Stimulated activated CD8-positive, alpha-beta memory T cell treated with anti-CD3 and anti-CD28 coated beads, Interleukin-12 subunit alpha, Interleukin-12 subunit beta, amount 100 ng/mL, for 24 hours (primary cell): ENCODE data around the gene LRIG1.
A peak's percentile ranks its signal among the peaks of the same experiment; 100 is the strongest.

ENCODE experiments used
- DNase-seq: peaks from one replicate; pipeline ENCODE4 v3.0.0-alpha.2; 2020; ENCODE audit errors: extremely low read depth

Gene LRIG1

GRCh38 chr3:66500576-66501482, at the start of gene LRIG1:
LRIG1 (minus strand) TSS chr3:66501022; CDS start chr3:66500407, 615 bp downstream.
- peak; percentile 99 for DNase-seq

- no peak for DNase-seq
These were observed 44.0 kb upstream of the LRIG1 start for GRCh38 chr3:66544619-66545429.

GRCh38 chr3:66542153-66542552, 41.3 kb upstream of the LRIG1 start:
- DNase-seq = no peak

- DNase-seq = no peak
These were observed 38.7 kb upstream of the LRIG1 start for GRCh38 chr3:66539466-66539989.

- DNase-seq = no peak
These were observed 37.6 kb upstream of the LRIG1 start for GRCh38 chr3:66538390-66538789.

- no peak for DNase-seq
These were observed 36.9 kb upstream of the LRIG1 start for GRCh38 chr3:66537735-66538134.

GRCh38 chr3:66536791-66537190, 36.0 kb upstream of the LRIG1 start:
- no peak for DNase-seq

- no peak for DNase-seq
These were observed 33.6 kb upstream of the LRIG1 start for GRCh38 chr3:66534304-66534845.

- no peak for DNase-seq
These were observed 31.8 kb upstream of the LRIG1 start for GRCh38 chr3:66532613-66533012.

GRCh38 chr3:66532160-66532587, 31.4 kb upstream of the LRIG1 start:
- no peak for DNase-seq

GRCh38 chr3:66531256-66531655, 30.4 kb upstream of the LRIG1 start:
- DNase-seq = no peak

- DNase-seq = no peak
These were observed 26.4 kb upstream of the LRIG1 start for GRCh38 chr3:66527246-66527645.

- DNase-seq = no peak
These were observed 24.9 kb upstream of the LRIG1 start for GRCh38 chr3:66525771-66526170.

GRCh38 chr3:66520724-66521123, 19.9 kb upstream of the LRIG1 start:
- DNase-seq = no peak

- no peak for DNase-seq
These were observed 17.8 kb upstream of the LRIG1 start for GRCh38 chr3:66518644-66519043.

GRCh38 chr3:66518126-66518525, 17.3 kb upstream of the LRIG1 start:
- DNase-seq = no peak

- DNase-seq = no peak
These were observed 16.4 kb upstream of the LRIG1 start for GRCh38 chr3:66517241-66517640.

GRCh38 chr3:66508461-66508860, 7.6 kb upstream of the LRIG1 start:
- DNase-seq = no peak

- DNase-seq = no peak
These were observed 6.8 kb upstream of the LRIG1 start for GRCh38 chr3:66507423-66508260.

GRCh38 chr3:66506154-66506553, 5.3 kb upstream of the LRIG1 start:
- DNase-seq = no peak
